ENCODE results near the gene BRS3. TPM values are rescaled to one million over a fixed set of nuclear protein-coding genes. Genes with fewer than 3 reads are reported as not detected.

The BRS3 gene
- polyA plus RNA-seq, 1 donor (not counting 4 experiments of a cell fraction or from before 2014, with no cell fraction given), result not detected

GRCh38 chrX:136519069-136519468 lies 31.3 kb downstream of the BRS3 start:
- Histone ChIP-seq H3K9me3 (ENCODE audit: control insufficient read depth, low read depth, low read length) (no peaks in the 10 kb centered on the region), H3K4me3 (ENCODE audit: control insufficient read depth in 2 of 3, extremely low read depth in 1 of 3, insufficient read depth in 2 of 3, low read depth in 1 of 3, low read length in 3 of 3) (no peak overlapping the region), H3K4me2 (ENCODE audit: control insufficient read depth, extremely low read depth, insufficient read depth, low read depth, low read length) (no peak overlapping the region), H3K27ac (ENCODE audit: control insufficient read depth, insufficient read depth, low read length) (no peak overlapping the region), H2AFZ (ENCODE audit: control insufficient read depth, low read length) (no peak overlapping the region), H3K4me1 (ENCODE audit: control insufficient read depth, extremely low read depth, insufficient read depth, low read length) (no peaks in the 10 kb centered on the region), H4K20me1 (ENCODE audit: control insufficient read depth, extremely low read depth, insufficient read depth, low read length) (no peaks in the 10 kb centered on the region), H3K36me3 (ENCODE audit: control insufficient read depth in 2 of 2, extremely low read depth in 1 of 2, insufficient read depth in 2 of 2, low read length in 2 of 2) (no peaks in the 10 kb centered on the region), H3K9me1 (ENCODE audit: control insufficient read depth, extremely low read depth, insufficient read depth, low read length) (no peaks in the 10 kb centered on the region), H3K9ac (ENCODE audit: control insufficient read depth, extremely low read depth, insufficient read depth, low read length) (no peak overlapping the region), H3K27me3 (ENCODE audit: control insufficient read depth, extremely low read depth, insufficient read depth, low read length) (no peaks in the 10 kb centered on the region), H3K79me2 (ENCODE audit: control insufficient read depth, insufficient read depth, low read length) (no peaks in the 10 kb centered on the region)
- TF ChIP-seq EZH2 (IDR thresholded peaks at IDR 0.05; ENCODE audit: low read length), result no peak
- no peak for TF ChIP-seq CTCF (optimal IDR thresholded peaks at IDR 0.05 in 1 of 3, IDR thresholded peaks at IDR 0.05 in 1 of 3, conservative IDR thresholded peaks at IDR 0.05 in 1 of 3; ENCODE audit: extremely low read depth in 1 of 3, insufficient read depth in 2 of 3, low read length in 3 of 3)
- DNase-seq (ENCODE audit: low read depth, low spot score) (no peak), FAIRE-seq (no peak)
- dilution Hi-C loops (cut with MboI; ENCODE audit: extremely low pct_ligation_motif_present, low sequenced_read_pairs), result no loop called here

- H3K4me2 ChIP-seq (ENCODE audit: control insufficient read depth, extremely low read depth, insufficient read depth, low read depth, low read length), result no peak overlapping the region
- H3K9ac ChIP-seq (ENCODE audit: control insufficient read depth, extremely low read depth, insufficient read depth, low read length), result no peak overlapping the region
- FAIRE-seq, result no peak
These were observed 36.0 kb downstream of the BRS3 start for GRCh38 chrX:136523770-136524169.

More at GRCh38 chrX:136523770-136524169, 36.0 kb downstream of the BRS3 start:
- Histone ChIP-seq H4K20me1 (ENCODE audit: control insufficient read depth, extremely low read depth, insufficient read depth, low read length) (no peaks in the 10 kb centered on the region), H3K27ac (ENCODE audit: control insufficient read depth, insufficient read depth, low read length) (no peak overlapping the region), H3K27me3 (ENCODE audit: control insufficient read depth, extremely low read depth, insufficient read depth, low read length) (no peaks in the 10 kb centered on the region), H3K4me1 (ENCODE audit: control insufficient read depth, extremely low read depth, insufficient read depth, low read length) (peaks cover 3% of the 10 kb centered on the region), H3K36me3 (ENCODE audit: control insufficient read depth in 2 of 2, extremely low read depth in 1 of 2, insufficient read depth in 2 of 2, low read length in 2 of 2) (no peaks in the 10 kb centered on the region), H2AFZ (ENCODE audit: control insufficient read depth, low read length) (no peak overlapping the region), H3K79me2 (ENCODE audit: control insufficient read depth, insufficient read depth, low read length) (no peaks in the 10 kb centered on the region), H3K4me3 (ENCODE audit: control insufficient read depth in 2 of 3, extremely low read depth in 1 of 3, insufficient read depth in 2 of 3, low read depth in 1 of 3, low read length in 3 of 3) (no peak overlapping the region), H3K9me1 (ENCODE audit: control insufficient read depth, extremely low read depth, insufficient read depth, low read length) (no peaks in the 10 kb centered on the region), H3K9me3 (ENCODE audit: control insufficient read depth, low read depth, low read length) (no peaks in the 10 kb centered on the region)
- dilution Hi-C loops (cut with MboI; ENCODE audit: extremely low pct_ligation_motif_present, low sequenced_read_pairs), result no loop called here
- TF ChIP-seq EZH2 (IDR thresholded peaks at IDR 0.05; ENCODE audit: low read length) (no peak), CTCF (optimal IDR thresholded peaks at IDR 0.05 in 1 of 3, IDR thresholded peaks at IDR 0.05 in 1 of 3, conservative IDR thresholded peaks at IDR 0.05 in 1 of 3; ENCODE audit: extremely low read depth in 1 of 3, insufficient read depth in 2 of 3, low read length in 3 of 3) (no peak)
- no peak for DNase-seq (ENCODE audit: low read depth, low spot score)
